Prostate gland (tissue), 2 donors: ENCODE measurements around the gene CDKL5.

Experiments
- POLR2A ChIP-seq: fragments of 450-650 bp; IDR thresholded peaks from one replicate; pipeline ENCODE4 v1.6.1; 2016; ENCODE audit warnings: antibody characterized with exemption, mild to moderate bottlenecking
- POLR2AphosphoS5 ChIP-seq: sonication (generic); formaldehyde crosslinking; IDR thresholded peaks from one replicate; pipeline ENCODE4 v1.6.1; 2017; ENCODE audit warnings: antibody characterized with exemption
- TF ChIP-seq, protein P1 (sequence below), 4 experiments: fragments of 200-600 bp in 2 of 4; fragments of 450-650 bp in 2 of 4; sonication (generic) in 2 of 4; IDR thresholded peaks; 1 replicate in 3 of 4; 2 replicates in 1 of 4; pipeline ENCODE4 v1.5.1; 2016 to 2019; ENCODE audit warnings: antibody characterized with exemption in 4 of 4, mild to moderate bottlenecking in 2 of 4, moderate library complexity in 2 of 4

DNA sequence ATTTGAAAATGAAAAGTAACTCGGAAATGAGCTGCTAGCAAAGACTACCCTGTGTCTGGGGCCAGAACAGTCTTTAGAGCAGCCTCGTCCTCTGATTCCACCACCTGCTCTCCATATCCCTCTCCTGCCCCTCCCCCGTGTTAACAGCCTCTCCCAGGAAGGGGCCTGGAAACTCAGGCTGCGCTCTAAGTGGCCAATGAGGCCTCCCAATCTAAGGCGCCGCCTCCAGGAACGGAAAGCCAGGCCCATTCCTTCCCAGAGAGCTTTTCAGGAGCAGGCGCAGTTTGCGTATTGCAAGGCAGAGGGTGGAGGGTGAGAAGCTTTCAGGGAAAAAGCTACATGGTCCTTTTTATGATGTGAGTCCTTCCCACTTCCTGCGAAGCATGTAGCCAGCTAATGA lies 215.3 kb downstream of the CDKL5 start:
- TF ChIP-seq, protein P1, sequence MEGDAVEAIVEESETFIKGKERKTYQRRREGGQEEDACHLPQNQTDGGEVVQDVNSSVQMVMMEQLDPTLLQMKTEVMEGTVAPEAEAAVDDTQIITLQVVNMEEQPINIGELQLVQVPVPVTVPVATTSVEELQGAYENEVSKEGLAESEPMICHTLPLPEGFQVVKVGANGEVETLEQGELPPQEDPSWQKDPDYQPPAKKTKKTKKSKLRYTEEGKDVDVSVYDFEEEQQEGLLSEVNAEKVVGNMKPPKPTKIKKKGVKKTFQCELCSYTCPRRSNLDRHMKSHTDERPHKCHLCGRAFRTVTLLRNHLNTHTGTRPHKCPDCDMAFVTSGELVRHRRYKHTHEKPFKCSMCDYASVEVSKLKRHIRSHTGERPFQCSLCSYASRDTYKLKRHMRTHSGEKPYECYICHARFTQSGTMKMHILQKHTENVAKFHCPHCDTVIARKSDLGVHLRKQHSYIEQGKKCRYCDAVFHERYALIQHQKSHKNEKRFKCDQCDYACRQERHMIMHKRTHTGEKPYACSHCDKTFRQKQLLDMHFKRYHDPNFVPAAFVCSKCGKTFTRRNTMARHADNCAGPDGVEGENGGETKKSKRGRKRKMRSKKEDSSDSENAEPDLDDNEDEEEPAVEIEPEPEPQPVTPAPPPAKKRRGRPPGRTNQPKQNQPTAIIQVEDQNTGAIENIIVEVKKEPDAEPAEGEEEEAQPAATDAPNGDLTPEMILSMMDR (IDR thresholded peaks at IDR 0.05), result no peak
- TF ChIP-seq POLR2A, result no peak
- no peak for TF ChIP-seq POLR2AphosphoS5
